NCI-H345 (cell line): ENCODE data around the gene ALDOB.
A peak's percentile ranks its signal among the peaks of the same experiment; 100 is the strongest.
"Not testable (repeated sequence)": the region's sequence is repeated elsewhere in the genome, so short reads cannot be mapped to it uniquely, and the experiment has no call there.

Source experiments
- DNase-seq: peaks from one replicate; lab custom pipeline; 2025; lab: John Stamatoyannopoulos, UW

Gene ALDOB

DNA sequence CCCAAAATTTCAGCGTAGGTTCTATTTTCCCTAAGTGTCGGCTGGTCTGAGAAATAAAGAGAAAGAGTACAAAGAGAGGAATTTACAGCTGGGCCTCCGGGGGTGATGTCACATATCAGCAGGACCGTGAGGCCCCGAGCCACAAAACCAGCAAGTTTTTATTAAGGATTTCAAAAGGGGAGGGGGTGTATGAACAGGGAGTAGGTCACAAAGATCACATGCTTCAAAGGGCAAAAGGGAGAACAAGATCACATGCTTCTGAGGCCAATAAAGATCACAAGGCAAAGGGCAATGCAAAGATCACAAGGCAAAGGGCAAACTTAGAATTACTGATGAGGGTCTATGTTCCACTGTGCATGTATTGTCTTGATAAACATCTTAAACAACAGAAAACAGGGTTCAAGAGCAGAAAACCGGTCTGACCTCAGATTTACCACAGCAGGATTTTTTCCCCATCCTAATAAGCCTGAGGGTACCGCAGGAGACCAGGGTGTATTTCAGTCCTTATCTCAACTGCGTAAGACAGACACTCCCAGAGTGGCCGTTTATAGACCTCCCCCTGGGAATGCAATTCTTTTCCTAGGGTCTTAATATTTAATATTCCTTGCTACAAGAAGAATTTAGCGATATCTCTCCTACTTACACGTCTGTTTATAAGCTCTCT is 50.6 kb downstream of the ALDOB start, which contains the start of gene BAAT:
BAAT (minus strand) TSS at position 134 of the 664 bp plus-strand sequence. CDS start 13,602 bp downstream, outside the sequence.
- DNase-seq, result not testable (repeated sequence)

DNA sequence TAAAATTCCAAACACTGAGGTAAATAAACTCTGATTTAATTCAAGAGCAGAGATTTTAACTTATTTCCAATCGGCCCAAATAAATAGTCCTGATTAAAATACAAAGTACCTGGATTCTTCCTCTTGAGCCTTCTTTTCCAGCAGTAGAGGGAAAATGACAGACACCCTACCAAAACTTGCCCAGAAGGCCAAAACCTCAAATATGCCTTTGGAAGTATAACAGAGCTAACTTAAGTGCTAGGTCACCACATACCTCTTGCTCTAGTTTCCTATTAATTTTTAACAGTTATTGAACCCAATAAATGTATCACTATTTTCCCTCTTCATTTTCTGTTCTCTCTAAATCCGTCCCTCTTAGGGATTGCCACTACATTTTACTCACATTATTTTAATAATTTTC is 52.2 kb downstream of the ALDOB start:
- DNase-seq, result no peak

DNA sequence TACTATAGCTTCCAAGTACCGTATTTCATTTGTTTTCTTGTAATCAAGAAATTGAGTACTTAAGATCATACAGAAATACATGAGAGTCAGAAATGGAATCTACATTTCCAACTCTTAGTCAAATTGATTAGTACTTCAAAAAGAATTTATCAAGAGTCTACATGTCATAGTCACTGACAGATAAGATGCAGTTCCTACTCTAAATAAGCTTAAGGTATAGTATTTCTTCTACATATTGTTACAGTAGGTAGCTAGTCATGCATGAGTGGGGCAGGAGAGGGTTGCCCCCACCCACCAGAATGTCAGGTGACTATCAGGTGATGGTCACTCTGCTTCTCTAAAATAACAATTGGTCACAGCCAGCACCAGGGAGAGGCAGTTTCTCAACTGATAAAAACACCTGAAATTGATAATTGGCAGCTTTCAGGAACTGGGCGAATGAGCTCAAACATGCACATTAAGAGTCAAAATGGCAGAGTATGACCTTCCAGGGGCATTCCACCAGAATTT is 53.7 kb downstream of the ALDOB start:
- DNase-seq, result peak; percentile 11

DNA sequence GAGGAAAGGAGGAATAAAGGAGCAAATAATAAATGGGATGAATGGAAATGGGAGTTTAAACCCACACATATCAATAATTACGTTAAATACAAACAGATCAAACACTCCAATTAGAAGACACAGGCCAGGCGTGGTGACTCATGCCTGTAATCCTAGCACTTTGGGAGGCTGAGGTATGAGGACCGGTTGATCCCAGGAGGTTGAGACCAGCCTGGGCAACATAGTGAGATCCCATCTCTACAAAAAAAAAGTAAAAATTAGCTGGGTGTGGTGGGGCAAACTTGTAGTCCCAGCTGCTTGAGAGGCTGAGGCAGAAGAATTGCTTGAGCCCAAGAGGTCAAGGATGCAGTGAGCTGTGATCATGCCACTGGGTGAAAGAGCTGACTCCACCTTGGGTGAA is 54.5 kb downstream of the ALDOB start:
- no peak for DNase-seq

DNA sequence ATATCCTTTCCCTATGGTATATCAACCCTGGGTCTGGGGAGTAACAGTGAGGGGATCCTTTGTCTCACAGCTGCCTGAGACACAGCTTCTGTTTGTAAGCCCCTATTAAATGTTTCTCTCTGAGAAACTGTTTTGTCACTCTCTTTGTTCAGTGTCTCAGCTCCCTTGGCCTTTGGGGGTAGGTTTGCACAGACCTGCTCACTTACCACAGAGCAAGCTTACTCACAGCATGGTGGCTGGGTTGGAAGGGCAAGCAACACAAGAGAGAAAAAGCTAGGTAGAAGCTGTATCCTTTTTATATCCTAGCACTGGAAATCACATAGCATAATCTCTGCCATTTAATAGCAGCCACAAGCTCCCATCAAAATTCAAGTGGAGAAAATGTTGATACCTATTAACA is 55.3 kb downstream of the ALDOB start:
- no peak for DNase-seq

DNA sequence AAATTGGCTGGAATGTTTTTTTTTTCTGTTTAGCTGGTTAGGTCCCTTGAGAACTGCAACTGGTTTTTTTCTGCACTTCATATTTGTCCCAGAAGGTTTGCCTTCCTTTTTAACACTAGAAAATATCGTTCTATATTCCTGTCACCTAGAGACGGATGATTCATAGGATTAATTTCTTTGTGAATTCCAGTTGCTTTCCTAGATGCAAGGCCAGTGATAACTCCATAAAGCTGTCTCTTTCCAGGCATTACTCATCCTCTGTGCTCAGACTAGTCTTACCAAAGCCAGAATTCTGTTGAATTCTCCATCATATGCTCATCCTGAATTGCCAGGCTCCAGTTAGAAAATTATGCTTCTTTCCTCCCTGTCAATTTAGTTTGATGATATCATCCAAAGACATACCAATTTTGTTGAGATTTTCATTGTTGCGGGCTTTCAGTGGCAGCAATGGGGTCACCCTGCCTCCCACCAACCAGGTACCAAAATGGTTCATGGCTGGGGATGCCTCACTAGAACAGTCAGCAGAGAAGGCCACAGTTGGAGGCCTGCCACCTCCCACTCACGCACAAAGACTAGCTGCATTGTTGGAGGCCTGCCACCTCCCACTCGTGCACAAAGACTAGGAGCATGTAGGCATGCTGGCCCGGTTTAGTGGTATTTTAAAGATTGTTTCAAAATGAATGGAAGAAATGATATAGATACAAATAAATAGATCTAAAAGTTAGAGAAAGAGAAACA is 59.3 kb downstream of the ALDOB start:
- DNase-seq, result no peak

DNA sequence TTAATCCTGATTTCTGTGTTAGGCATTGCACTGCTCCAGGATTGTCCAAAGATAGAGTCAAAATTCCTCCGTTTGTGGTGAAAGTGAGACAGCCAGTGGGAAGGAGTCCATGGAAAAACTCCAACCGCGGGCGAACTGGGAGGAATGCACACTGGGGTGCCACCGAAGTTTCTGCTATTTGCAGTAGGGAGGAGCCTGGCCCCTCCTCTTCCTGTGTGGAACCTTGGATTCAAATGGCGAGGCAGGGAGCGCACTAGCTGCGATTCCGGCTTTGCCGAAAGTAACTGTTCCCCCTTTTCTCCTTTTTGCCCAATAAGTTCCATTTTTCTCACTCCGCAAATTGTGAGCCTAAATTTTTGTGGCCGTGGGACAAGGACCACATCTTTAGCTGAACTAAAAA is 60.0 kb downstream of the ALDOB start:
- DNase-seq, result no peak

DNA sequence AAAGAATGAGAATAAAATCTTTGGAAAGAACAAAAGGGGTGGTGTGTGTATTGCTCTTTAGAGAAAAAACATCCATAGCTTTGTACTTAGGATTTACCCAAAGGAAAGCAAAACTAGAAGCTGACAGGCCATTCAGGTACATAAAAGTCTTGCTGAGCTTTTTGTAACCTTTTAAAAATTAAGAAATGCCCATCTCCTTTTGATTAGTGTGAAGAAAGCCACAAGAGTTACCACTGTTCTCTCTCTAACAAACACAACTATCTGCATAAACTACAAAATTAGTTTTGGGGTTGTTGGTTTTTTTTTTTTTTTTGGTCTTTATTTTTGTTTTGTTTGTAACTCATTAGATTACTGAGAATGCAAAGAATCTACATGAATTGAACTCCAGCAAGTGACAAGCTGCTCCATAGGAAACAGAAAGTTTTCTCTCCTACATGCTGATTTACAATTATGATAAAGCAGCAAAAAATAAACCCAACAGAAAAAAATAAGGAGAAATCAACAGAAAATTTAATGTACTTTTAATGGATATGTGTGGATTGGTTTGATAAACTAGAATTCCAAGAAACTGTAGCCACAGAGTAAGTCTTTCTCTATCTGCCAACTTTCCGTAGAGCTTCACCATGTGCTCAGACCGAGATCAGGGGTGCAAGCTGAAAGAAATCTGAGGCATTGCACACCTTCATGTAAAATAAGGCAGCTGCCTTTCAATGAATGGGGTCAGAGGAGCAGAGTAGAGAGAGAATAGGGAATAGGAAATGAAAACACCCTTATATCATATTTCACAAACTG is 63.1 kb downstream of the ALDOB start:
- DNase-seq, result no peak

DNA sequence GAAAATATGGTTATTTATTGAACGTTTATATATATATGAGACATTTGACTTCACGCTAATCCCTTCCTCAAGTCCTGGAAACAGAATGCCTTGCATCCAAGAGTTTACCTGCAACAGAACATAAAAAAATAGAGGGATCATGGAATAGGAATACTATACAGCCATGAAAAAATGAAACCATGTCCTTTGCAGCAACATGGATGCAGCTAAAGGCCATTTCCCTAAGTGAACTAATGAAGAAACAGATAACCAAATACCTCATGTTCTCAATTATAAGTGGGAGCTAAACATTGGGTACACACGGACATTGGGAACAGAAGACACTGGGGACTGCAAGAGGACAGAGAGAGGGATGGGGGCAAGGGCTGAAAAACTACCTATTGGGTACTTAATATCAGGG is 63.8 kb downstream of the ALDOB start:
- DNase-seq, result no peak
